ENCODE measurements around the gene CYFIP2.

The CYFIP2 gene

GRCh38 chr5:157331807-157332206, 65.9 kb downstream of the CYFIP2 start:
- no peak for DNase-seq (ENCODE audit: low read depth)
- TF ChIP-seq CTCF (IDR thresholded peaks at IDR 0.05; ENCODE audit: low read length, missing control alignments), result no peak

GRCh38 chr5:157335534-157336422, 69.9 kb downstream of the CYFIP2 start:
- DNase-seq (ENCODE audit: low read depth), result no peak
- TF ChIP-seq CTCF (IDR thresholded peaks at IDR 0.05; ENCODE audit: low read length, missing control alignments), result no peak
- H3K4me3 ChIP-seq (replicated peaks; ENCODE audit: low read depth, low read length), result no peak overlapping the region

More at GRCh38 chr5:157331807-157332206, 65.9 kb downstream of the CYFIP2 start:
- no peak overlapping the region for H3K4me3 ChIP-seq (replicated peaks; ENCODE audit: low read depth, low read length)

- TF ChIP-seq CTCF (IDR thresholded peaks at IDR 0.05; ENCODE audit: low read length, missing control alignments), result no peak
- DNase-seq (ENCODE audit: low read depth), result no peak
- H3K4me3 ChIP-seq (replicated peaks; ENCODE audit: low read depth, low read length), result no peak overlapping the region
These were observed 70.5 kb downstream of the CYFIP2 start for GRCh38 chr5:157336423-157336744.

GRCh38 chr5:157339409-157339808, 73.5 kb downstream of the CYFIP2 start:
- no peak for TF ChIP-seq CTCF (IDR thresholded peaks at IDR 0.05; ENCODE audit: low read length, missing control alignments)
- no peak for DNase-seq (ENCODE audit: low read depth)
- H3K4me3 ChIP-seq (replicated peaks; ENCODE audit: low read depth, low read length), result no peak overlapping the region

GRCh38 chr5:157342822-157343402, 77.0 kb downstream of the CYFIP2 start:
- DNase-seq (ENCODE audit: low read depth), result peak; percentile 42
- peak; percentile 57 for TF ChIP-seq CTCF (IDR thresholded peaks at IDR 0.05; ENCODE audit: low read length, missing control alignments)
- H3K4me3 ChIP-seq (replicated peaks; ENCODE audit: low read depth, low read length), result no peak overlapping the region

- H3K4me3 ChIP-seq (replicated peaks; ENCODE audit: low read depth, low read length), result no peak overlapping the region
- no peak for DNase-seq (ENCODE audit: low read depth)
- TF ChIP-seq CTCF (IDR thresholded peaks at IDR 0.05; ENCODE audit: low read length, missing control alignments), result no peak
These were observed 78.2 kb downstream of the CYFIP2 start for GRCh38 chr5:157343842-157344790.

Data from fibroblast of pulmonary artery (primary cell).